Heart right ventricle (tissue), 16 donors: ENCODE measurements around the gene DUSP16. TPM values are rescaled to one million over a fixed set of nuclear protein-coding genes. Genes with fewer than 3 reads are reported as not detected.

ENCODE experiments used
- ATAC-seq, 8 donors: fragments of 200-7000 bp; cut with Tn5 transposase; one replicate each; pipeline ENCODE4 v1.9.1; 2020; ENCODE audit warnings: mild to moderate bottlenecking in 8 of 8, moderate library complexity in 8 of 8, moderate number of reproducible peaks in 1 of 8
- DNase-seq, 2 donors: peaks; one replicate each; pipeline ENCODE4 v3.0.0-alpha.2; 2020
- H3K27ac ChIP-seq, 10 donors: fragments of 200-600 bp; sonication (generic) in 2 of 10; one replicate each; pipeline versions ENCODE4 v1.5.0 to v1.8.0; 2020 to 2022; ENCODE audit warnings: mild to moderate bottlenecking in 3 of 10
- H3K27me3 ChIP-seq, 7 donors: fragments of 200-600 bp; one replicate each; pipeline ENCODE4 v1.8.0; 2021 to 2022; ENCODE audit warnings: mild to moderate bottlenecking in 2 of 7
- H3K36me3 ChIP-seq, 9 donors: fragments of 200-600 bp; sonication (generic) in 1 of 9; one replicate each; pipeline versions ENCODE4 v1.5.0 to v1.8.0; 2020 to 2022; ENCODE audit warnings: mild to moderate bottlenecking in 2 of 9
- H3K4me1 ChIP-seq, 9 donors: fragments of 200-600 bp; sonication (generic) in 1 of 9; one replicate each; pipeline versions ENCODE4 v1.5.0 to v1.8.0; 2020 to 2022; ENCODE audit warnings: mild to moderate bottlenecking in 4 of 9
- H3K4me3 ChIP-seq, 10 donors: fragments of 200-600 bp; sonication (generic) in 2 of 10; one replicate each; pipeline versions ENCODE4 v1.5.0 to v1.8.0; 2020 to 2022; ENCODE audit warnings: mild to moderate bottlenecking in 7 of 10, moderate library complexity in 2 of 10
- H3K9me3 ChIP-seq, 11 donors: fragments of 200-600 bp in 10 of 11; sonication (generic) in 2 of 11; one replicate each; pipeline versions ENCODE4 v1.5.0 to v1.8.0; 2013 to 2022; ENCODE audit warnings: mild to moderate bottlenecking in 2 of 11, control low read depth in 1 of 11, moderate library complexity in 1 of 11
- WGBS, 2 donors: extraction: QIAGEN DNeasy Blood & Tissue Kit; methylation state at CpG; one replicate each; pipeline ENCODE4 v1.1.7; 2013; ENCODE audit warnings: inconsistent platforms in 1 of 2; 5-methylcytosine and 5-hydroxymethylcytosine counted together
- intact Hi-C, 10 donors: fragments of 100-400 bp; cut with DNase I; formaldehyde crosslinking; loops; one replicate each; pipeline versions ENCODE4 v1.11.1 to v1.14.2; 2022
- polyA plus RNA-seq, 2 donors: library from polyadenylated mRNA; stranded (reverse); fragments of 200-250 nt; gene quantifications; one replicate each; pipeline ENCODE4 v1.2.3, GENCODE V29; 2013
- total RNA-seq, 10 donors: library from RNA; stranded (reverse); fragmentation: NEBNext Ultra II Directional in 3 of 10; extraction: Animal tissue kit (Norgen Biotek cat#: 25700) in 3 of 10; gene quantifications; one replicate each; pipeline versions ENCODE4 v1.2.1 to v1.2.4, GENCODE V29; 2021 to 2023
- TF ChIP-seq, protein P1 (sequence below), 9 donors: fragments of 200-600 bp; sonication (generic) in 2 of 9; IDR thresholded peaks; one replicate each; pipeline versions ENCODE4 v1.5.0 to v1.8.0; 2021 to 2022; ENCODE audit warnings: antibody characterized with exemption in 9 of 9, mild to moderate bottlenecking in 5 of 9, moderate library complexity in 1 of 9
- donor health status: Arrhythmogenic right ventricular cardiomyopathy.
- donor health status: ischemic (EF 13 %, LVEDD 7.1; RV severe dilation, severe dysfunction).
- donor health status: healthy with polysubstance abuse.
- donor health status: DM: no; HTN: yes; CAD: no.
- donor health status: DM: no; HTN: no; CAD: no.
- donor health status: ischemic (EF 25% LVEDD 6.9; RV normal size, moderate dysfunction).
- donor health status: ischemic (EF 25% LVEDD 5.7; RV mildly dilated, moderate dysfunction).
- donor health status: healthy.
- donor health status: DM: yes; HTN: yes; CAD: no.
- donor health status: Ischemic cardiomyopathy.
- donor health status: ischemic (EF 35%, LVEDD 5.7; RV mildly dilated, moderate dysfunction).
- donor health status: nonischemic (EF 11% LVEDD 7.7; RV severe dilation, severe dysfunction).
- donor health status: DM: yes; HTN: yes; CAD: no.
- donor health status: PGD.
- donor health status: ischemic (EF 29% LVEDD 5.4; RV normal size, mild dysfunction).
- donor health status: nonischemic (EF 23%, LVEDD 6.1; RV moderate dilation, normal function).

The DUSP16 gene
- total and polyA plus RNA-seq, 12 donors = 2.6 to 21.7 (median 15.8) TPM

DNA sequence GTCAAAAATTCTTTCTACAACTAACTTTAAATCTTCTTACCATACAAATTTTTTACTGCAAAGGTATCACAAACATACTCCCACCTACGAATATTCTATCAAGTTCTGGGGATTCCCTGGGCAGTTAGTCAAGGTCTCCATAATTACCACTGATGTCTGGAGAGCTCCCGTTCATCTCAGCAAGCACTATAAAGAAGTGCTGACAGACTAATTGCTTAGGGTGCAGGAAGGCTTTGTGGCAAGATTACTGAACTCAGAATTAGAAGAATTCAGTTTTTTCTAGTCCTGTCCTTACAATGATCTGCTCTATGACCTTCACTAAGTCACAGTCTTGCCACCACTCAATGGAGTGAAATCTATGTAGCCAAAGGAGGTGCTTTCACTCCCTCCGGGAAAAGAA lies 61.5 kb downstream of the DUSP16 start:
- H3K9me3 ChIP-seq = no peaks in the 10 kb centered on the region
- intact Hi-C loops = no loop called here
- TF ChIP-seq, protein P1, sequence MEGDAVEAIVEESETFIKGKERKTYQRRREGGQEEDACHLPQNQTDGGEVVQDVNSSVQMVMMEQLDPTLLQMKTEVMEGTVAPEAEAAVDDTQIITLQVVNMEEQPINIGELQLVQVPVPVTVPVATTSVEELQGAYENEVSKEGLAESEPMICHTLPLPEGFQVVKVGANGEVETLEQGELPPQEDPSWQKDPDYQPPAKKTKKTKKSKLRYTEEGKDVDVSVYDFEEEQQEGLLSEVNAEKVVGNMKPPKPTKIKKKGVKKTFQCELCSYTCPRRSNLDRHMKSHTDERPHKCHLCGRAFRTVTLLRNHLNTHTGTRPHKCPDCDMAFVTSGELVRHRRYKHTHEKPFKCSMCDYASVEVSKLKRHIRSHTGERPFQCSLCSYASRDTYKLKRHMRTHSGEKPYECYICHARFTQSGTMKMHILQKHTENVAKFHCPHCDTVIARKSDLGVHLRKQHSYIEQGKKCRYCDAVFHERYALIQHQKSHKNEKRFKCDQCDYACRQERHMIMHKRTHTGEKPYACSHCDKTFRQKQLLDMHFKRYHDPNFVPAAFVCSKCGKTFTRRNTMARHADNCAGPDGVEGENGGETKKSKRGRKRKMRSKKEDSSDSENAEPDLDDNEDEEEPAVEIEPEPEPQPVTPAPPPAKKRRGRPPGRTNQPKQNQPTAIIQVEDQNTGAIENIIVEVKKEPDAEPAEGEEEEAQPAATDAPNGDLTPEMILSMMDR (IDR thresholded peaks at IDR 0.05) = no peak
- H3K4me1 ChIP-seq = peaks cover 0 to 27% (median 17%) of the 10 kb centered on the region in 9 donors
- H3K36me3 ChIP-seq = peaks cover 0 to 40% (median 4%) of the 10 kb centered on the region in 9 donors
- no peak for DNase-seq
- H3K27me3 ChIP-seq = no peaks in the 10 kb centered on the region
- no peak overlapping the region for H3K4me3 ChIP-seq
- ATAC-seq = no peak
- no peak overlapping the region for H3K27ac ChIP-seq
- 48 to 55% methylated on average over 3 of the region's 3 CpGs for WGBS, 2 donors

DNA sequence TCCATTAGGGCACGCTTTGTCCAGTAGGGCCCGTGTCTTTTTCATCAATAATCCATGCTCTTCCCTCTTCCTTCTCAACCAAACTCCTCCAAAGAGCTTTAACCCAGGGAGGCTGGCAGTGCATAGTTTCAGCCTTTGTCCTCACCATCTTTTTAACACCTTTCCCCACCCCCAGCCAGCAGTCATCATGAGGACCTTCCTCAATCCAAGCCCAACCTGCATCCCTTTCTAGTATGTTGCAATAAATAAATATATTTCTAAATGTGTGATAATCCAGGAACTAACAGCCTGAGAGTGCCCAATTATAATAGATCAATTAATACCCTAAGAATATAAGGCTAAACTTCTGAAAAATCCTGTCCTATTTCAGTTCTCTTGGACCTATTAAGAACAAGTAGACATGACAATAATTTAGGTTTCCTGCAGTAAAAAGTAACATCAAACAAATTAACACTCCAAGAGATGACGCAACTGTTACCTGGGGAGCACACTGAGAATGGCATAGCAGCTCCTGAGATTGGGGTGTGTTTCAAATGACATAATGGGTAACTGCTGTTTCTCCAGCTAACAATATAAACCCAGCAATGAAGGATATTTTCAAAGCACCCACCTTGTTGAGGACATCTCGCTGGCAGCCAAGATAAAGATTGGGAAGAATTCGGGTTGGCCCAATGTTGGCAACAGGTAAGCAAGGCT lies 62.6 kb downstream of the DUSP16 start:
- Histone ChIP-seq H3K27ac (no peak overlapping the region), H3K4me1 (peaks cover 0 to 16% (median 8%) of the 10 kb centered on the region in 9 donors), H3K9me3 (no peaks in the 10 kb centered on the region), H3K36me3 (peaks cover 0 to 44% (median 4%) of the 10 kb centered on the region in 9 donors), H3K4me3 (no peak overlapping the region), H3K27me3 (no peaks in the 10 kb centered on the region)
- intact Hi-C loops = no loop called here
- DNase-seq (no peak), ATAC-seq (no peak)
- TF ChIP-seq, protein P1 (IDR thresholded peaks at IDR 0.05) = no peak
- WGBS, 2 donors = 96 to 97% methylated on average over 5 of the region's 5 CpGs

GRCh38 chr12:12498210-12498609 lies 64.5 kb downstream of the DUSP16 start:
- H3K9me3 ChIP-seq = no peaks in the 10 kb centered on the region
- intact Hi-C loops = no loop called here
- DNase-seq = no peak
- TF ChIP-seq, protein P1 (IDR thresholded peaks at IDR 0.05) = no peak
- H3K4me3 ChIP-seq = no peak overlapping the region
- H3K27me3 ChIP-seq = no peaks in the 10 kb centered on the region
- ATAC-seq = no peak
- no peak overlapping the region for H3K27ac ChIP-seq
- H3K4me1 ChIP-seq = peaks cover 0 to 7% (median 4%) of the 10 kb centered on the region in 9 donors
- H3K36me3 ChIP-seq = peaks cover 0 to 56% (median 4%) of the 10 kb centered on the region in 9 donors
- WGBS, 2 donors = 95 to 97% methylated on average over 4 of the region's 4 CpGs

DNA sequence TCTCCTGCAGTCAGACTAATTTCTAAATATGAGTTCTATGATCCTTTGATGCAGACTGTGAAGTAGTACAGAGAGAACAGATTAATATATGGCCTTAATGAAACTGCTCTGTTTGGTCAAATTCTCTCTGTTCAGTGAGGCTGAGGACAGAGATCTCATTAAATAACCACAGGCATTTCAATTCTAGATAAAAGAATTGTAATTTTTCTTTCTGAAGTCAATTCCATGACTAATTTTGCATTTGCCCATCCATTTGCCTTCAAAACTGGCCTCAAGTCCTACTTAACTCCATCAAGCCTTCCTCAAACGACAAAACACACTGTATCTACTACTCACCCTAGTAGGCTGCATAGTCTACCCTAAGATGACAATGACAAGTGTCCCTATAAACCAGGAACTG lies 67.1 kb downstream of the DUSP16 start:
- DNase-seq (no peak), ATAC-seq (no peak)
- Histone ChIP-seq H3K27me3 (no peaks in the 10 kb centered on the region), H3K36me3 (peaks cover 0 to 57% (median 4%) of the 10 kb centered on the region in 9 donors), H3K9me3 (no peaks in the 10 kb centered on the region), H3K4me3 (no peak overlapping the region), H3K27ac (no peak overlapping the region), H3K4me1 (peaks cover 0 to 17% (median 6%) of the 10 kb centered on the region in 9 donors)
- 92 to 94% methylated on average over 1 of the region's 1 CpG for WGBS, 2 donors
- TF ChIP-seq, protein P1 (IDR thresholded peaks at IDR 0.05) = no peak
- intact Hi-C loops = no loop called here
